Measurements from ENCODE around the gene PRKCA.

PRKCA gene

GRCh38 chr17:66826856-66827255, 524.4 kb downstream of the PRKCA start:
- Histone ChIP-seq H3K9ac (ENCODE audit: insufficient read length, low read depth) (no peak overlapping the region), H3K4me3 (ENCODE audit: insufficient read length, low read depth) (no peak overlapping the region), H3K4me1 (ENCODE audit: insufficient read depth, insufficient read length) (peaks cover 8% of the 10 kb centered on the region), H3K36me3 (ENCODE audit: insufficient read depth, insufficient read length, low read length) (no peaks in the 10 kb centered on the region), H3K9me3 (ENCODE audit: insufficient read depth, low read length) (no peaks in the 10 kb centered on the region), H3K27me3 (ENCODE audit: insufficient read depth, insufficient read length) (peaks cover 24% of the 10 kb centered on the region)
- no peak for DNase-seq (ENCODE audit: low read depth, low spot score)
- no peak for TF ChIP-seq ZNF274 (IDR thresholded peaks at IDR 0.05; ENCODE audit: low read depth, low read length)
- no peak for TF ChIP-seq SUZ12 (IDR thresholded peaks at IDR 0.05; ENCODE audit: extremely low read depth, insufficient read depth, insufficient read length)
- TF ChIP-seq YY1 (IDR thresholded peaks at IDR 0.05; ENCODE audit: insufficient read depth, insufficient read length), result no peak

GRCh38 chr17:66829386-66829864, 527.0 kb downstream of the PRKCA start:
- peaks cover 45% of the 10 kb centered on the region for H3K27me3 ChIP-seq (ENCODE audit: insufficient read depth, insufficient read length)
- TF ChIP-seq YY1 (IDR thresholded peaks at IDR 0.05; ENCODE audit: insufficient read depth, insufficient read length) (no peak), SUZ12 (IDR thresholded peaks at IDR 0.05; ENCODE audit: extremely low read depth, insufficient read depth, insufficient read length) (no peak), ZNF274 (IDR thresholded peaks at IDR 0.05; ENCODE audit: low read depth, low read length) (no peak)
- peak; percentile 59 for DNase-seq (ENCODE audit: low read depth, low spot score)

GRCh38 chr17:66829883-66830282, 527.5 kb downstream of the PRKCA start:
- no peak for TF ChIP-seq SUZ12 (IDR thresholded peaks at IDR 0.05; ENCODE audit: extremely low read depth, insufficient read depth, insufficient read length)
- TF ChIP-seq ZNF274 (IDR thresholded peaks at IDR 0.05; ENCODE audit: low read depth, low read length), result no peak
- no peak for TF ChIP-seq YY1 (IDR thresholded peaks at IDR 0.05; ENCODE audit: insufficient read depth, insufficient read length)
- no peak overlapping the region for H3K9ac ChIP-seq (ENCODE audit: insufficient read length, low read depth)
- H3K4me1 ChIP-seq (ENCODE audit: insufficient read depth, insufficient read length), result peaks cover 8% of the 10 kb centered on the region
- no peak for DNase-seq (ENCODE audit: low read depth, low spot score)
- H3K36me3 ChIP-seq (ENCODE audit: insufficient read depth, insufficient read length, low read length), result no peaks in the 10 kb centered on the region
- no peak overlapping the region for H3K4me3 ChIP-seq (ENCODE audit: insufficient read length, low read depth)
- H3K9me3 ChIP-seq (ENCODE audit: insufficient read depth, low read length), result no peaks in the 10 kb centered on the region
- H3K27me3 ChIP-seq (ENCODE audit: insufficient read depth, insufficient read length), result peaks cover 49% of the 10 kb centered on the region

More at GRCh38 chr17:66829386-66829864, 527.0 kb downstream of the PRKCA start:
- Histone ChIP-seq H3K9ac (ENCODE audit: insufficient read length, low read depth) (no peak overlapping the region), H3K36me3 (ENCODE audit: insufficient read depth, insufficient read length, low read length) (no peaks in the 10 kb centered on the region), H3K4me3 (ENCODE audit: insufficient read length, low read depth) (no peak overlapping the region), H3K4me1 (ENCODE audit: insufficient read depth, insufficient read length) (peaks cover 8% of the 10 kb centered on the region), H3K9me3 (ENCODE audit: insufficient read depth, low read length) (no peaks in the 10 kb centered on the region)

- no peak for DNase-seq (ENCODE audit: low read depth, low spot score)
- no peak for TF ChIP-seq ZNF274 (IDR thresholded peaks at IDR 0.05; ENCODE audit: low read depth, low read length)
- TF ChIP-seq SUZ12 (IDR thresholded peaks at IDR 0.05; ENCODE audit: extremely low read depth, insufficient read depth, insufficient read length), result no peak
- no peak for TF ChIP-seq YY1 (IDR thresholded peaks at IDR 0.05; ENCODE audit: insufficient read depth, insufficient read length)
- Histone ChIP-seq H3K9me3 (ENCODE audit: insufficient read depth, low read length) (no peaks in the 10 kb centered on the region), H3K27me3 (ENCODE audit: insufficient read depth, insufficient read length) (peaks cover 54% of the 10 kb centered on the region), H3K4me3 (ENCODE audit: insufficient read length, low read depth) (no peak overlapping the region), H3K36me3 (ENCODE audit: insufficient read depth, insufficient read length, low read length) (no peaks in the 10 kb centered on the region), H3K4me1 (ENCODE audit: insufficient read depth, insufficient read length) (peaks cover 11% of the 10 kb centered on the region), H3K9ac (ENCODE audit: insufficient read length, low read depth) (no peak overlapping the region)
Measured at GRCh38 chr17:66830451-66830850, 528.0 kb downstream of the PRKCA start.

- Histone ChIP-seq H3K9me3 (ENCODE audit: insufficient read depth, low read length) (no peaks in the 10 kb centered on the region), H3K4me1 (ENCODE audit: insufficient read depth, insufficient read length) (peaks cover 17% of the 10 kb centered on the region), H3K4me3 (ENCODE audit: insufficient read length, low read depth) (no peak overlapping the region), H3K9ac (ENCODE audit: insufficient read length, low read depth) (no peak overlapping the region), H3K36me3 (ENCODE audit: insufficient read depth, insufficient read length, low read length) (no peaks in the 10 kb centered on the region), H3K27me3 (ENCODE audit: insufficient read depth, insufficient read length) (peaks cover 65% of the 10 kb centered on the region)
- DNase-seq (ENCODE audit: low read depth, low spot score), result no peak
- no peak for TF ChIP-seq SUZ12 (IDR thresholded peaks at IDR 0.05; ENCODE audit: extremely low read depth, insufficient read depth, insufficient read length)
- no peak for TF ChIP-seq YY1 (IDR thresholded peaks at IDR 0.05; ENCODE audit: insufficient read depth, insufficient read length)
- no peak for TF ChIP-seq ZNF274 (IDR thresholded peaks at IDR 0.05; ENCODE audit: low read depth, low read length)
Measured at GRCh38 chr17:66831383-66832210, 529.2 kb downstream of the PRKCA start.

GRCh38 chr17:66833201-66833600, 530.8 kb downstream of the PRKCA start:
- TF ChIP-seq YY1 (IDR thresholded peaks at IDR 0.05; ENCODE audit: insufficient read depth, insufficient read length) (no peak), SUZ12 (IDR thresholded peaks at IDR 0.05; ENCODE audit: extremely low read depth, insufficient read depth, insufficient read length) (no peak), ZNF274 (IDR thresholded peaks at IDR 0.05; ENCODE audit: low read depth, low read length) (no peak)
- H3K36me3 ChIP-seq (ENCODE audit: insufficient read depth, insufficient read length, low read length), result no peaks in the 10 kb centered on the region
- no peak overlapping the region for H3K9ac ChIP-seq (ENCODE audit: insufficient read length, low read depth)
- DNase-seq (ENCODE audit: low read depth, low spot score), result no peak
- no peaks in the 10 kb centered on the region for H3K9me3 ChIP-seq (ENCODE audit: insufficient read depth, low read length)
- H3K27me3 ChIP-seq (ENCODE audit: insufficient read depth, insufficient read length), result peaks cover 67% of the 10 kb centered on the region
- H3K4me1 ChIP-seq (ENCODE audit: insufficient read depth, insufficient read length), result peaks cover 22% of the 10 kb centered on the region
- no peak overlapping the region for H3K4me3 ChIP-seq (ENCODE audit: insufficient read length, low read depth)

GRCh38 chr17:66834426-66834918, 532.1 kb downstream of the PRKCA start:
- Histone ChIP-seq H3K9me3 (ENCODE audit: insufficient read depth, low read length) (no peaks in the 10 kb centered on the region), H3K4me3 (ENCODE audit: insufficient read length, low read depth) (peak overlapping the region; percentile 29), H3K36me3 (ENCODE audit: insufficient read depth, insufficient read length, low read length) (no peaks in the 10 kb centered on the region), H3K4me1 (ENCODE audit: insufficient read depth, insufficient read length) (peaks cover 22% of the 10 kb centered on the region), H3K9ac (ENCODE audit: insufficient read length, low read depth) (no peak overlapping the region), H3K27me3 (ENCODE audit: insufficient read depth, insufficient read length) (peaks cover 59% of the 10 kb centered on the region)
- TF ChIP-seq SUZ12 (IDR thresholded peaks at IDR 0.05; ENCODE audit: extremely low read depth, insufficient read depth, insufficient read length) (no peak), YY1 (IDR thresholded peaks at IDR 0.05; ENCODE audit: insufficient read depth, insufficient read length) (no peak), ZNF274 (IDR thresholded peaks at IDR 0.05; ENCODE audit: low read depth, low read length) (no peak)
- no peak for DNase-seq (ENCODE audit: low read depth, low spot score)

All from NT2/D1 (cell line).